Psoas muscle (tissue), 8 donors: Measurements from ENCODE around the gene HERC3. TPM values are rescaled to one million over a fixed set of nuclear protein-coding genes. Genes with fewer than 3 reads are reported as not detected.

Source experiments
- ATAC-seq, 4 donors: fragments of 200-7000 bp; cut with Tn5 transposase; one replicate each; pipeline ENCODE4 v1.9.1; 2020; ENCODE audit warnings: moderate library complexity in 3 of 4, mild to moderate bottlenecking in 2 of 4
- DNase-seq, 2 donors: peaks; one replicate each; pipeline ENCODE4 v3.0.0-alpha.2; 2020
- H3K27ac ChIP-seq: fragments of 200-600 bp; one replicate; pipeline ENCODE4 v1.8.0; 2022
- H3K27me3 ChIP-seq, 3 donors: fragments of 200-600 bp in 1 of 3; one replicate each; pipeline versions ENCODE4 v1.6.1 to v1.8.0; 2013 to 2022; ENCODE audit warnings: low read length in 2 of 3, mild to moderate bottlenecking in 2 of 3, moderate library complexity in 1 of 3; ENCODE audit not compliant: insufficient read depth in 3 of 3
- H3K36me3 ChIP-seq, 2 donors: fragments of 200-600 bp in 1 of 2; one replicate each; pipeline versions ENCODE4 v1.6.1 to v1.8.0; 2013 to 2022; ENCODE audit warnings: low read depth in 1 of 2, mild to moderate bottlenecking in 1 of 2, moderate library complexity in 1 of 2; ENCODE audit not compliant: insufficient read depth in 1 of 2
- H3K4me1 ChIP-seq: fragments of 200-600 bp; one replicate; pipeline ENCODE4 v1.8.0; 2022
- H3K4me3 ChIP-seq: fragments of 200-600 bp; one replicate; pipeline ENCODE4 v1.8.0; 2022; ENCODE audit warnings: mild to moderate bottlenecking
- H3K9me3 ChIP-seq: fragments of 200-600 bp; one replicate; pipeline ENCODE4 v1.8.0; 2022
- CTCF ChIP-seq: fragments of 200-600 bp; IDR thresholded peaks from one replicate; pipeline ENCODE4 v1.8.0; 2022; ENCODE audit warnings: antibody characterized with exemption
- WGBS, 3 donors: extraction: QIAGEN DNeasy Blood & Tissue Kit; methylation state at CpG; one replicate each; pipeline versions ENCODE4 v1.1.6 to v1.1.7; 2013; 5-methylcytosine and 5-hydroxymethylcytosine counted together
- intact Hi-C, 2 donors: fragments of 100-400 bp; cut with DNase I; formaldehyde crosslinking; loops; one replicate each; pipeline versions ENCODE4 v1.11.0 to v1.14.2; 2022
- polyA plus RNA-seq, 3 donors: library from polyadenylated mRNA; stranded (reverse); fragments of 200-250 nt; gene quantifications; one replicate each; pipeline ENCODE4 v1.2.3, GENCODE V29; 2013
- total RNA-seq, 4 donors: library from RNA; stranded (reverse); fragmentation: NEBNext Ultra II Directional in 2 of 4; extraction: Animal tissue kit (Norgen Biotek cat#: 25700) in 2 of 4; gene quantifications; one replicate each; pipeline versions ENCODE4 v1.2.1 to v1.2.4, GENCODE V29; 2021 to 2023
- donor health status: healthy with polysubstance abuse.
- donor health status: DM: no; HTN: no; CAD: no; lungs with moderate emphysema.
- donor health status: Bipolar disorder and iron deficiency.
- donor health status: healthy.
- donor health status: DM: yes; HTN: yes; CAD: no.
- donor health status: DM: no; HTN: no; CAD: no.
- donor health status: DM: no; HTN: no; CAD: no.
- donor health status: DM: yes; HTN: yes; CAD: no.

HERC3 gene
- total and polyA plus RNA-seq, 7 donors: 9.5 to 35.8 (median 20.4) TPM

DNA sequence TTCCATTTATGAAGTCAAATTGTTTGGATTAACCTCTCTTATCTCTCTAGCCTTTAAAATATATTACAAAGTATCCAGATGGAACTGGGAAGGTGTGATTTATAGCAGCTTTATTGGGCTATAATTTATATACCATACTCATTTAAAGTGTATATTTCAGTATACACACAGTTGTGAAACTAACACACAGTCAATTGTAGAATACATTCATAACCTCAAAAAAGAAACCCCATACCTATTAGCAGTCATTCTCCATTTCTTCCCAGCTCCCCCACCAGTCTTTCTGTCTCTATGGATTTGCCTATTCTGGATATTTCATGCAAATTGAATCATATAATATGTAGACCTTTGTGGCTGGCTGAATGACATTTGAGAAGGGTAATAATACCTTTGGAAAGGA is 112.9 kb downstream of the HERC3 start:
- H3K9me3 ChIP-seq: no peaks in the 10 kb centered on the region
- TF ChIP-seq CTCF: no peak
- H3K4me1 ChIP-seq: peaks cover 4% of the 10 kb centered on the region
- peaks cover 5 to 39% of the 10 kb centered on the region in 2 donors for H3K36me3 ChIP-seq
- no peak overlapping the region for H3K4me3 ChIP-seq
- no peak overlapping the region for H3K27ac ChIP-seq
- intact Hi-C loops: loop anchor here (5.0 to 10.0 kb wide), 2 partner anchors 87 to 400 kb away; no protein-coding TSS in a partner anchor
- no peak for DNase-seq
- no peak for ATAC-seq
- no peaks in the 10 kb centered on the region for H3K27me3 ChIP-seq

DNA sequence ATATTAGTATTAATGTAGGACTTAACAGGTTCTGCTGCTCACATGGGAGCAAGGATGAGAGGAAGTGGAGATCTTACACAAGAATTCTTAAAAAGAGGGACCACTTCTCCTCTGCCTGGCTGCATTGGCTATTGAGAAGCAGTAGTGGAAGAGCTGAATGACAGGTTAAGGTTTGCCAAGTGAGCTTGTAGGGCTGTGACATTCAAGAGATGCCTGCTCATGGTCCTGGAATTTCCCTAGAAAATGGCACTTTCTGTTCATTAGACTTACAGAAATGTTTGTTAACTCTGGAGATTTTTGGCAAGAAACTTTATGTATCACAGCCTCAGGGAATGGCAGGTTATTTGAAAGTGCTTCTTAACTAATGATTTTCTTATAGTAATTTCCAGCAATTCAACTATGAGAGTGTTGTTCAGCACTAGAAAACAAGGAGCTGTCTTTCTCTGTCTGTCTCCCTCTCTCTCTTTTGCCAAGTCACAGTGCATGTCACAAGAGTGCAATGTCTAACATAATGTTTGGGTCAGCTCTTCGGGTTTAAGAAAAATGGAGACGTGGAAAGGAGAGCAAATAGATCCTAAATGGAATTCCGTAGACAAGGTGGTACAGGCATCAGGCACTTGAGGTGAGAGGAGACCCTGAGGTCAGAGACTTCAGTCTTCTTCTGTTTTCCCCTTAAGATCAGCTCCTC is 113.7 kb downstream of the HERC3 start:
- H3K4me3 ChIP-seq: no peak overlapping the region
- peak overlapping the region; percentile 68 for H3K27ac ChIP-seq
- DNase-seq (no peak), ATAC-seq (peak; percentile 21 to 43 (median 28))
- peaks cover 8 to 46% of the 10 kb centered on the region in 2 donors for H3K36me3 ChIP-seq
- H3K9me3 ChIP-seq: no peaks in the 10 kb centered on the region
- no peaks in the 10 kb centered on the region for H3K27me3 ChIP-seq
- 72 to 78% (median 75%) methylated on average over 3 of the region's 3 CpGs for WGBS, 3 donors
- peaks cover 4% of the 10 kb centered on the region for H3K4me1 ChIP-seq
- TF ChIP-seq CTCF: no peak
- intact Hi-C loops: loop anchor here (1.0 to 10.0 kb wide), 5 partner anchors 85 to 399 kb away; no protein-coding TSS in a partner anchor

DNA sequence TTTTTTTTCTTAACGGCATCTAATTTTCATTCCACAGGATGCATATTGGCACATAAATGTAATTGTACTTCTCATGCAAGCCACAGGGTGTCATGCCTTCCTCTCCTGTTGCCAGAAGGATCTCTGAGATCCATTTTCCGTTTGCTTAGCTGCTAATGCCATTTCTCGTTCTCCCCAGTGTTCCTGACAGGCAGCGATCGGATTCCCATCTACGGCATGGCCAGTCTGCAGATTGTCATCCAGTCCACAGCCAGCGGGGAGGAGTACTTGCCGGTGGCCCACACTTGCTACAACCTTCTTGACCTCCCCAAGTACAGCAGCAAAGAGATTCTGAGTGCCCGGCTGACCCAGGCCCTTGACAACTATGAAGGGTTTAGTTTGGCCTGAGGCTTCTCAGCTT is 114.3 kb downstream of the HERC3 start:
- Histone ChIP-seq H3K9me3 (no peaks in the 10 kb centered on the region), H3K4me1 (peaks cover 4% of the 10 kb centered on the region), H3K36me3 (peaks cover 9 to 49% of the 10 kb centered on the region in 2 donors), H3K4me3 (no peak overlapping the region), H3K27me3 (no peaks in the 10 kb centered on the region), H3K27ac (peak overlapping the region; percentile 68)
- peak; percentile 66 for TF ChIP-seq CTCF
- 16 to 27% (median 21%) methylated on average over 9 of the region's 9 CpGs for WGBS, 3 donors
- DNase-seq (peak; percentile 36 to 72), ATAC-seq (peak; percentile 92 to 98 (median 96))
- intact Hi-C loops: loop anchor here (1.0 to 10.0 kb wide), 5 partner anchors 84 to 398 kb away; no protein-coding TSS in a partner anchor

GRCh38 chr4:88709989-88710388 is 117.7 kb downstream of the HERC3 start:
- intact Hi-C loops: loop anchor here (5.0 to 10.0 kb wide), 3 partner anchors 65 to 395 kb away; no protein-coding TSS in a partner anchor
- H3K4me1 ChIP-seq: peaks cover 15% of the 10 kb centered on the region
- H3K9me3 ChIP-seq: no peaks in the 10 kb centered on the region
- 92 to 100% (median 100%) methylated on average over 1 of the region's 1 CpG for WGBS, 3 donors
- H3K36me3 ChIP-seq: peaks cover 7 to 31% of the 10 kb centered on the region in 2 donors
- no peaks in the 10 kb centered on the region for H3K27me3 ChIP-seq
- H3K27ac ChIP-seq: no peak overlapping the region
- H3K4me3 ChIP-seq: no peak overlapping the region
- no peak for ATAC-seq
- TF ChIP-seq CTCF: no peak
- no peak for DNase-seq
